Heart left ventricle (tissue), 16 donors: Measurements from ENCODE around the gene VCP. TPM values are rescaled to one million over a fixed set of nuclear protein-coding genes. Genes with fewer than 3 reads are reported as not detected.

Source experiments
- ATAC-seq, 4 donors: fragments of 200-7000 bp; cut with Tn5 transposase; one replicate each; pipeline ENCODE4 v1.9.1; 2020 to 2022; ENCODE audit warnings: moderate library complexity in 4 of 4, mild to moderate bottlenecking in 3 of 4, moderate number of reproducible peaks in 1 of 4
- DNase-seq, 5 donors: peaks; one replicate each; pipeline ENCODE4 v3.0.0-alpha.2; 2020
- H3K27ac ChIP-seq, 12 donors: fragments of 200-600 bp; sonication (generic) in 4 of 12; one replicate each; pipeline versions ENCODE4 v1.5.0 to v1.8.0; 2016 to 2022; ENCODE audit warnings: mild to moderate bottlenecking in 2 of 12
- H3K27me3 ChIP-seq, 9 donors: fragments of 200-600 bp; sonication (generic) in 2 of 9; one replicate each; pipeline versions ENCODE4 v1.5.1 to v1.8.0; 2016 to 2022; ENCODE audit warnings: mild to moderate bottlenecking in 3 of 9
- H3K36me3 ChIP-seq, 9 donors: fragments of 200-600 bp; sonication (generic) in 2 of 9; one replicate each; pipeline versions ENCODE4 v1.5.0 to v1.8.0; 2018 to 2022; ENCODE audit warnings: mild to moderate bottlenecking in 2 of 9
- H3K4me1 ChIP-seq, 12 donors: fragments of 200-600 bp; sonication (generic) in 4 of 12; one replicate each; pipeline versions ENCODE4 v1.5.0 to v1.8.0; 2016 to 2022; ENCODE audit warnings: mild to moderate bottlenecking in 3 of 12
- H3K4me3 ChIP-seq, 12 donors: fragments of 200-600 bp; sonication (generic) in 4 of 12; one replicate each; pipeline versions ENCODE4 v1.5.0 to v1.8.0; 2017 to 2022; ENCODE audit warnings: mild to moderate bottlenecking in 9 of 12, moderate library complexity in 4 of 12
- H3K9me3 ChIP-seq, 12 donors: fragments of 200-600 bp; sonication (generic) in 4 of 12; one replicate each; pipeline versions ENCODE4 v1.5.0 to v1.8.0; 2016 to 2022; ENCODE audit warnings: mild to moderate bottlenecking in 1 of 12
- POLR2A ChIP-seq, 2 donors: fragments of 450-650 bp; IDR thresholded peaks; one replicate each; pipeline ENCODE4 v1.6.1; 2017; ENCODE audit warnings: antibody characterized with exemption in 2 of 2, mild to moderate bottlenecking in 2 of 2, moderate library complexity in 2 of 2
- WGBS, 4 donors: extraction: QIAGEN DNeasy Blood & Tissue Kit in 2 of 4; methylation state at CpG; one replicate each; pipeline versions ENCODE4 v1.1.5 to v1.1.7; 2013 to 2018; 5-methylcytosine and 5-hydroxymethylcytosine counted together
- intact Hi-C, 10 donors: fragments of 100-400 bp; cut with DNase I; formaldehyde crosslinking; loops; one replicate each; pipeline versions ENCODE4 v1.11.1 to v1.14.2; 2022
- polyA plus RNA-seq, 2 donors: library from polyadenylated mRNA; stranded (reverse); fragments of 200-250 nt; gene quantifications; one replicate each; pipeline ENCODE4 v1.2.3, GENCODE V29; 2013
- total RNA-seq, 9 donors: library from RNA; depleted of rRNA in 2 of 9; stranded (reverse); fragments of >200 nt in 2 of 9; fragmentation: NEBNext Ultra II Directional in 3 of 9; extraction: Animal tissue kit (Norgen Biotek cat#: 25700) in 3 of 9; gene quantifications; one replicate each; pipeline versions ENCODE4 v1.1.0 to v1.2.4, GENCODE V29; 2016 to 2023
- TF ChIP-seq, protein P1 (sequence below), 12 donors: fragments of 200-600 bp; sonication (generic) in 4 of 12; IDR thresholded peaks; one replicate each; pipeline versions ENCODE4 v1.5.0 to v1.8.0; 2018 to 2022; ENCODE audit warnings: antibody characterized with exemption in 12 of 12, mild to moderate bottlenecking in 5 of 12
- donor health status: ischemic (EF 13 %, LVEDD 7.1; RV severe dilation, severe dysfunction).
- donor health status: healthy with polysubstance abuse.
- donor health status: DM: no; HTN: yes; CAD: no.
- donor health status: DM: no; HTN: no; CAD: no.
- donor health status: ischemic (EF 25% LVEDD 6.9; RV normal size, moderate dysfunction).
- donor health status: ischemic (EF 25% LVEDD 5.7; RV mildly dilated, moderate dysfunction).
- donor health status: healthy.
- donor health status: DM: yes; HTN: yes; CAD: no.
- donor health status: ischemic (EF 35%, LVEDD 5.7; RV mildly dilated, moderate dysfunction).
- donor health status: nonischemic (EF 11% LVEDD 7.7; RV severe dilation, severe dysfunction).
- donor health status: DM: yes; HTN: yes; CAD: no.
- donor health status: PGD.
- donor health status: ischemic (EF 29% LVEDD 5.4; RV normal size, mild dysfunction).
- donor health status: nonischemic (EF 23%, LVEDD 6.1; RV moderate dilation, normal function).

The VCP gene
- total and polyA plus RNA-seq, 11 donors: 107 to 411 (median 262) TPM

- H3K36me3 ChIP-seq: peaks cover 9 to 100% (median 88%) of the 10 kb centered on the region in 9 donors
- TF ChIP-seq, protein P1, sequence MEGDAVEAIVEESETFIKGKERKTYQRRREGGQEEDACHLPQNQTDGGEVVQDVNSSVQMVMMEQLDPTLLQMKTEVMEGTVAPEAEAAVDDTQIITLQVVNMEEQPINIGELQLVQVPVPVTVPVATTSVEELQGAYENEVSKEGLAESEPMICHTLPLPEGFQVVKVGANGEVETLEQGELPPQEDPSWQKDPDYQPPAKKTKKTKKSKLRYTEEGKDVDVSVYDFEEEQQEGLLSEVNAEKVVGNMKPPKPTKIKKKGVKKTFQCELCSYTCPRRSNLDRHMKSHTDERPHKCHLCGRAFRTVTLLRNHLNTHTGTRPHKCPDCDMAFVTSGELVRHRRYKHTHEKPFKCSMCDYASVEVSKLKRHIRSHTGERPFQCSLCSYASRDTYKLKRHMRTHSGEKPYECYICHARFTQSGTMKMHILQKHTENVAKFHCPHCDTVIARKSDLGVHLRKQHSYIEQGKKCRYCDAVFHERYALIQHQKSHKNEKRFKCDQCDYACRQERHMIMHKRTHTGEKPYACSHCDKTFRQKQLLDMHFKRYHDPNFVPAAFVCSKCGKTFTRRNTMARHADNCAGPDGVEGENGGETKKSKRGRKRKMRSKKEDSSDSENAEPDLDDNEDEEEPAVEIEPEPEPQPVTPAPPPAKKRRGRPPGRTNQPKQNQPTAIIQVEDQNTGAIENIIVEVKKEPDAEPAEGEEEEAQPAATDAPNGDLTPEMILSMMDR (IDR thresholded peaks at IDR 0.05): no peak
- TF ChIP-seq POLR2A (IDR thresholded peaks at IDR 0.05): no peak
- intact Hi-C loops: no loop called here
- ATAC-seq: peak in 2 of 4 donors; percentile 5 to 14
- peaks cover 0 to under 1% (median 0%) of the 10 kb centered on the region in 12 donors for H3K4me1 ChIP-seq
- H3K9me3 ChIP-seq: no peaks in the 10 kb centered on the region
- no peak overlapping the region for H3K27ac ChIP-seq
- H3K4me3 ChIP-seq: no peak overlapping the region
- H3K27me3 ChIP-seq: no peaks in the 10 kb centered on the region
- WGBS, 4 donors: 90 to 96% (median 93%) methylated on average over 9 of the region's 9 CpGs
- no peak for DNase-seq
Observed at GRCh38 chr9:35056571-35057270, 15.7 kb downstream of the VCP start.

GRCh38 chr9:35054871-35055644 is 17.4 kb downstream of the VCP start:
- DNase-seq (no peak), ATAC-seq (no peak)
- intact Hi-C loops: loop anchor here in 2 of 10 donors (5.0 kb wide), 1 partner anchor 158 kb away; a partner anchor contains a TSS
- no peak overlapping the region for H3K27ac ChIP-seq
- H3K9me3 ChIP-seq: no peaks in the 10 kb centered on the region
- peaks cover 6 to 98% (median 88%) of the 10 kb centered on the region in 9 donors for H3K36me3 ChIP-seq
- H3K27me3 ChIP-seq: no peaks in the 10 kb centered on the region
- WGBS, 4 donors: 92 to 96% (median 95%) methylated on average over 14 of the region's 14 CpGs
- TF ChIP-seq POLR2A (IDR thresholded peaks at IDR 0.05): no peak
- TF ChIP-seq, protein P1 (IDR thresholded peaks at IDR 0.05): no peak
- peaks cover 0 to 13% (median 2%) of the 10 kb centered on the region in 12 donors for H3K4me1 ChIP-seq
- H3K4me3 ChIP-seq: no peak overlapping the region

- intact Hi-C loops: loop anchor here in 2 of 10 donors (5.0 kb wide), 1 partner anchor 157 kb away; a partner anchor contains a TSS
- WGBS, 4 donors: 56 to 86% (median 64%) methylated on average over 5 of the region's 5 CpGs
- TF ChIP-seq, protein P1 (IDR thresholded peaks at IDR 0.05): no peak
- no peak for TF ChIP-seq POLR2A (IDR thresholded peaks at IDR 0.05)
Observed at GRCh38 chr9:35054185-35054835, 18.1 kb downstream of the VCP start.

More at GRCh38 chr9:35054185-35054835, 18.1 kb downstream of the VCP start:
- ATAC-seq: no peak
- peaks cover 0 to 13% (median 2%) of the 10 kb centered on the region in 12 donors for H3K4me1 ChIP-seq
- H3K27me3 ChIP-seq: no peaks in the 10 kb centered on the region
- no peak overlapping the region for H3K4me3 ChIP-seq
- no peak overlapping the region for H3K27ac ChIP-seq
- no peak for DNase-seq
- no peaks in the 10 kb centered on the region for H3K9me3 ChIP-seq
- peaks cover 3 to 98% (median 88%) of the 10 kb centered on the region in 9 donors for H3K36me3 ChIP-seq
